Ovary (tissue), 10 donors: Measurements from ENCODE around the gene CDX1. TPM values are rescaled to one million over a fixed set of nuclear protein-coding genes. Genes with fewer than 3 reads are reported as not detected.

Experiments
- DNase-seq, 5 donors: peaks; one replicate each; pipeline ENCODE4 v3.0.0-alpha.2; 2019 to 2020
- H3K27ac ChIP-seq, 2 donors: fragments of 200-600 bp; one replicate each; pipeline versions ENCODE4 v1.5.1 to v1.8.0; 2019 to 2022
- H3K27me3 ChIP-seq: fragments of 200-600 bp; one replicate; pipeline ENCODE4 v1.8.0; 2022
- H3K36me3 ChIP-seq: fragments of 200-600 bp; sonication (generic); one replicate; pipeline ENCODE4 v1.5.1; 2019
- H3K4me1 ChIP-seq: one replicate; pipeline ENCODE4 v1.8.1; 2013; ENCODE audit warnings: mild to moderate bottlenecking, moderate library complexity; ENCODE audit not compliant: insufficient read depth
- H3K4me3 ChIP-seq: fragments of 200-600 bp; sonication (generic); one replicate; pipeline ENCODE4 v1.5.1; 2017
- H3K9me3 ChIP-seq, 2 donors: fragments of 200-600 bp in 1 of 2; sonication (generic) in 1 of 2; one replicate each; pipeline versions ENCODE4 v1.5.1 to v1.8.1; 2013 to 2019; ENCODE audit warnings: mild to moderate bottlenecking in 1 of 2, moderate library complexity in 1 of 2
- EP300 ChIP-seq: sonication (generic); formaldehyde crosslinking; IDR thresholded peaks from one replicate; pipeline ENCODE4 v1.6.1; 2017; ENCODE audit warnings: antibody characterized with exemption
- POLR2A ChIP-seq: fragments of 450-650 bp; IDR thresholded peaks from one replicate; pipeline ENCODE4 v1.6.1; 2017; ENCODE audit warnings: antibody characterized with exemption, mild to moderate bottlenecking, moderate library complexity
- WGBS, 3 donors: extraction: QIAGEN DNeasy Blood & Tissue Kit in 1 of 3; methylation state at CpG; one replicate each; pipeline versions ENCODE4 v1.1.5 to v1.1.7; 2013 to 2017; 5-methylcytosine and 5-hydroxymethylcytosine counted together
- intact Hi-C, 4 donors: fragments of 100-400 bp; cut with DNase I; formaldehyde crosslinking; loops; one replicate each; pipeline versions ENCODE4 v1.11.0 to v1.15.1; 2022 to 2023
- long read RNA-seq, 3 donors: library from polyadenylated mRNA in 2 of 3; unstranded in 2 of 3; transcript quantifications; one replicate each; pipeline ENCODE4 v2.0.0 and lab custom pipeline, GENCODE V29; 2021 to 2026
- polyA plus RNA-seq, 2 donors: library from polyadenylated mRNA; stranded (reverse); fragments of 200-250 nt in 1 of 2; fragments of 350-450 nt in 1 of 2; fragmentation: Illumina TruSeq in 1 of 2; extraction: RNeasy Lipid Tissue Mini Kit (QIAGEN cat#74804) in 1 of 2; gene quantifications; one replicate each; pipeline ENCODE4 v1.2.3, GENCODE V29; 2013 to 2014
- total RNA-seq, 7 donors: library from RNA; depleted of rRNA in 2 of 7; stranded (reverse); fragments of >200 nt in 2 of 7; fragmentation: NEBNext Ultra II Directional in 3 of 7; extraction: Animal tissue kit (Norgen Biotek cat#: 25700) in 3 of 7; gene quantifications; one replicate each; pipeline versions ENCODE4 v1.1.0 to v1.2.4, GENCODE V29; 2016 to 2023
- TF ChIP-seq, protein P1 (sequence below), 3 donors: fragments of 450-650 bp in 2 of 3; fragments of 200-600 bp in 1 of 3; IDR thresholded peaks; one replicate each; pipeline versions ENCODE4 v1.5.1 to v1.8.0; 2016 to 2022; ENCODE audit warnings: antibody characterized with exemption in 3 of 3, mild to moderate bottlenecking in 1 of 3
- donor health status: DM: no; HTN: no; CAD: no; lungs with moderate emphysema.
- donor health status: DM: no; HTN: no; CAD: no.
- donor health status: Bipolar disorder and iron deficiency.
- donor health status: DM: yes; HTN: yes; CAD: no.
- donor health status: DM: no; HTN: no; CAD: no.
- donor health status: DM: yes; HTN: yes; CAD: no.

CDX1 gene
- total RNA-seq, result 1 to 10 TPM in 1 of 7 donors, under 1 TPM in 6; 0.23 to 1.4 (median 0.66) TPM
- under 1 TPM; 0.18 to 0.44 TPM for polyA plus RNA-seq
- long read RNA-seq, donor 1, partial matches to known transcripts, result 0 of 1 reads
- long read RNA-seq, donor 1, other reads (novel, unspliced or antisense), result 1 of 1 reads
- long read RNA-seq, donor 2, transcript CDX1-201 (3 exons, 1,758 nt), result major isoform, 34 of 34 reads
- long read RNA-seq, donor 2, partial matches to known transcripts, result 0 of 34 reads
- long read RNA-seq, donor 2, other reads (novel, unspliced or antisense), result 0 of 34 reads
- long read RNA-seq, donor 3, result 0 reads

DNA sequence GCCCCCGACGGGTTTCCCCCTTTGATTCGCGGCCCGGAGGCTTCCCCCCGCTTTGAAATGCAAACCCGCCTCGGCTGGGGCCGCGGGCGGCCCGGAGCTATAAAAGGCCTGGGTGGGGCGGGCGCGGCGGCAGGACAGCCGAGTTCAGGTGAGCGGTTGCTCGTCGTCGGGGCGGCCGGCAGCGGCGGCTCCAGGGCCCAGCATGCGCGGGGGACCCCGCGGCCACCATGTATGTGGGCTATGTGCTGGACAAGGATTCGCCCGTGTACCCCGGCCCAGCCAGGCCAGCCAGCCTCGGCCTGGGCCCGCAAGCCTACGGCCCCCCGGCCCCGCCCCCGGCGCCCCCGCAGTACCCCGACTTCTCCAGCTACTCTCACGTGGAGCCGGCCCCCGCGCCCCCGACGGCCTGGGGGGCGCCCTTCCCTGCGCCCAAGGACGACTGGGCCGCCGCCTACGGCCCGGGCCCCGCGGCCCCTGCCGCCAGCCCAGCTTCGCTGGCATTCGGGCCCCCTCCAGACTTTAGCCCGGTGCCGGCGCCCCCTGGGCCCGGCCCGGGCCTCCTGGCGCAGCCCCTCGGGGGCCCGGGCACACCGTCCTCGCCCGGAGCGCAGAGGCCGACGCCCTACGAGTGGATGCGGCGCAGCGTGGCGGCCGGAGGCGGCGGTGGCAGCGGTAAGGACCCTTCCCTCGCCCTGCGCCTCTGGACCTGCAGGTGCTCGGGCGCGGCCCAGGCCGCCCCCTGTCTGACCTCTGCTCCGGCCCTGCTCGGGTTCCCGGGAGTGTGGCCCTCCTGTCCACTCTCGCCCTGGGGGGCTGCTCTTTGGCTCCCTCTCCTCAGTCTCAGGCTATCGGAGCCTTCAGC is at the start of gene CDX1:
Gene CDX1 (plus strand): TSS at position 129 of the 862 bp plus-strand sequence. CDS start 99 bp downstream, at position 228.
- no peak for TF ChIP-seq POLR2A
- TF ChIP-seq, protein P1, sequence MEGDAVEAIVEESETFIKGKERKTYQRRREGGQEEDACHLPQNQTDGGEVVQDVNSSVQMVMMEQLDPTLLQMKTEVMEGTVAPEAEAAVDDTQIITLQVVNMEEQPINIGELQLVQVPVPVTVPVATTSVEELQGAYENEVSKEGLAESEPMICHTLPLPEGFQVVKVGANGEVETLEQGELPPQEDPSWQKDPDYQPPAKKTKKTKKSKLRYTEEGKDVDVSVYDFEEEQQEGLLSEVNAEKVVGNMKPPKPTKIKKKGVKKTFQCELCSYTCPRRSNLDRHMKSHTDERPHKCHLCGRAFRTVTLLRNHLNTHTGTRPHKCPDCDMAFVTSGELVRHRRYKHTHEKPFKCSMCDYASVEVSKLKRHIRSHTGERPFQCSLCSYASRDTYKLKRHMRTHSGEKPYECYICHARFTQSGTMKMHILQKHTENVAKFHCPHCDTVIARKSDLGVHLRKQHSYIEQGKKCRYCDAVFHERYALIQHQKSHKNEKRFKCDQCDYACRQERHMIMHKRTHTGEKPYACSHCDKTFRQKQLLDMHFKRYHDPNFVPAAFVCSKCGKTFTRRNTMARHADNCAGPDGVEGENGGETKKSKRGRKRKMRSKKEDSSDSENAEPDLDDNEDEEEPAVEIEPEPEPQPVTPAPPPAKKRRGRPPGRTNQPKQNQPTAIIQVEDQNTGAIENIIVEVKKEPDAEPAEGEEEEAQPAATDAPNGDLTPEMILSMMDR (IDR thresholded peaks at IDR 0.05), result no peak
- Histone ChIP-seq H3K27me3 (no peaks in the 10 kb centered on the region), H3K27ac (no peak within 1 kb of the TSS), H3K4me3 (peak within 1 kb of the TSS; percentile 7), H3K4me1 (peaks cover 12% of the 10 kb centered on the region), H3K36me3 (no peaks in the 10 kb centered on the region), H3K9me3 (no peaks in the 10 kb centered on the region)
- DNase-seq, result no peak
- intact Hi-C loops, result loop anchor here in 2 of 4 donors (5.0 kb wide), 1 partner anchor 35 kb away; no protein-coding TSS in a partner anchor
- 68 to 72% (median 71%) methylated on average over 60 to 93 of the region's 93 CpGs for WGBS, 3 donors

DNA sequence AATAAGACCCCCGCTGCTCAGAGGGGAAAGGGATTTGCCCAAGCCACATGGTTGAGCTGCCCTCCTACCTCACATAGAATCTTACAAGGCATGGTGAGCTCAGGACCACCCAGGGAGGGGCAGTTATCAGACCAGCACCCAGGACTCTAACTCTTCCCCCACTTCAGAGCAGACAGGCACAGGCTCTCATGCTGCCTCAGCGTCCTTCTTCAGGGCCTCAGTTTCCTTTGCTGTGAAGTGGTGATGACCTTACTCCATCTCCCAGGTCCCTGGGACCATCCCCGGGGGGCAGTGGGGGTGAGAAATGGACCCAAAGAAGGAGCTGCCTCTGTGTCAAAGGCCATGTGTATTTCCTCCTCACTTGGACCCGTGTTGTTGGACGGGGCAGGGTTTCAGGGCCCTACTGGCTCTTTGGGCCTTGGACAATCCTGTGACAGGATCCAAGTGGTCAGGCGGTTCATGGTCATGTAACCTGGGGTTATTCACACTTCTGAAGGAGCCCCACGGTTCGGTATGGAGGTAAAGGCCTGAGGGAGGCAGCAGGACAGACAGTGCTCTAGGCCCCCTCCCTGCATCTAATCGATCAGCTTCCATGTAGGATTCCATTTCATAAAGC is 48.5 kb upstream of the CDX1 start:
- intact Hi-C loops, result no loop called here
- Histone ChIP-seq H3K27ac (no peak overlapping the region), H3K27me3 (no peaks in the 10 kb centered on the region), H3K4me3 (no peak overlapping the region), H3K36me3 (peaks cover 3% of the 10 kb centered on the region), H3K4me1 (no peaks in the 10 kb centered on the region), H3K9me3 (no peaks in the 10 kb centered on the region)
- no peak for TF ChIP-seq POLR2A
- TF ChIP-seq, protein P1 (IDR thresholded peaks at IDR 0.05), result no peak
- TF ChIP-seq EP300, result no peak
- 70 to 75% (median 74%) methylated on average over 9 of the region's 9 CpGs for WGBS, 3 donors
- DNase-seq, result no peak

DNA sequence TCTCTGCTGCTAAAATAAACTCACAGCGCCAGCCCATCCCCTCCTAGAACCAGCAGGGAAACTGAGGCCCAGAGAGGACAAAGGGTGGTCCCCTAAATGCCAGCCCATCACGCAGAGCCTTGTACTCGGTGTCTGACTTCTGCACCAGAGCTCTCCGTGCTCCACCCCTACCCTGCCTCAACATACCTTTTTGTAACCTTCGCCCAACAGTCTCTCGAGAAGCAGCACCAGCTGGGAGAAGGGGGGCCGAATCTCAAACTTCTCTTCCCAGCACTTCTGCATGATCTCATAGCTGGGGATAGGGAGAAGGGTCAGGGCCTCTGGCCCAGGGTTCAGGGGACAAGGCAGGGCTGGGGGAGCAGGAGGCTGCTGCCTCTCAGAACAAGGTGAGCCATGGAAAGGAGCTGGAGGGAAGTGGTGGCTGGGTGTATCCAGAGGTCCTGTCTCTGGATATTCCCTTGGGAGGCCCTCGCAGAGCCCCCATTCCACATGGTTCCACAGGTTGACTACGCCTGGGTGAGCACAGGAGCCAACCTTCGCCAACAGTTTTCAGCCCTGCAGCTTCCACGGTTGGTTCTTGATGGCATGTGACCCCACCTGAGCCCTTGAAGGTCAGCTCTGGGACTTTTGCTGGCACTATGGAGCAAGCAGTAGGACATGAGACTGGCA is 47.9 kb upstream of the CDX1 start:
- H3K4me3 ChIP-seq, result no peak overlapping the region
- H3K9me3 ChIP-seq, result no peaks in the 10 kb centered on the region
- peak in 1 of 5 donors; percentile 9 for DNase-seq
- intact Hi-C loops, result no loop called here
- H3K27me3 ChIP-seq, result no peaks in the 10 kb centered on the region
- peaks cover 3% of the 10 kb centered on the region for H3K36me3 ChIP-seq
- TF ChIP-seq EP300 (no peak), POLR2A (no peak)
- TF ChIP-seq, protein P1 (IDR thresholded peaks at IDR 0.05), result no peak
- no peaks in the 10 kb centered on the region for H3K4me1 ChIP-seq
- no peak overlapping the region for H3K27ac ChIP-seq
- 87 to 88% (median 87%) methylated on average over 11 of the region's 11 CpGs for WGBS, 3 donors
